Heart left ventricle (tissue), 16 donors: ENCODE data around the gene MRTFA. TPM values are rescaled to one million over a fixed set of nuclear protein-coding genes. Genes with fewer than 3 reads are reported as not detected.

Source experiments
- ATAC-seq, 4 donors: fragments of 200-7000 bp; cut with Tn5 transposase; one replicate each; pipeline ENCODE4 v1.9.1; 2020 to 2022; ENCODE audit warnings: moderate library complexity in 4 of 4, mild to moderate bottlenecking in 3 of 4, moderate number of reproducible peaks in 1 of 4
- DNase-seq, 5 donors: peaks; one replicate each; pipeline ENCODE4 v3.0.0-alpha.2; 2020
- H3K27ac ChIP-seq, 12 donors: fragments of 200-600 bp; sonication (generic) in 4 of 12; one replicate each; pipeline versions ENCODE4 v1.5.0 to v1.8.0; 2016 to 2022; ENCODE audit warnings: mild to moderate bottlenecking in 2 of 12
- H3K27me3 ChIP-seq, 9 donors: fragments of 200-600 bp; sonication (generic) in 2 of 9; one replicate each; pipeline versions ENCODE4 v1.5.1 to v1.8.0; 2016 to 2022; ENCODE audit warnings: mild to moderate bottlenecking in 3 of 9
- H3K36me3 ChIP-seq, 9 donors: fragments of 200-600 bp; sonication (generic) in 2 of 9; one replicate each; pipeline versions ENCODE4 v1.5.0 to v1.8.0; 2018 to 2022; ENCODE audit warnings: mild to moderate bottlenecking in 2 of 9
- H3K4me1 ChIP-seq, 12 donors: fragments of 200-600 bp; sonication (generic) in 4 of 12; one replicate each; pipeline versions ENCODE4 v1.5.0 to v1.8.0; 2016 to 2022; ENCODE audit warnings: mild to moderate bottlenecking in 3 of 12
- H3K4me3 ChIP-seq, 12 donors: fragments of 200-600 bp; sonication (generic) in 4 of 12; one replicate each; pipeline versions ENCODE4 v1.5.0 to v1.8.0; 2017 to 2022; ENCODE audit warnings: mild to moderate bottlenecking in 9 of 12, moderate library complexity in 4 of 12
- H3K9me3 ChIP-seq, 12 donors: fragments of 200-600 bp; sonication (generic) in 4 of 12; one replicate each; pipeline versions ENCODE4 v1.5.0 to v1.8.0; 2016 to 2022; ENCODE audit warnings: mild to moderate bottlenecking in 1 of 12
- POLR2A ChIP-seq, 2 donors: fragments of 450-650 bp; IDR thresholded peaks; one replicate each; pipeline ENCODE4 v1.6.1; 2017; ENCODE audit warnings: antibody characterized with exemption in 2 of 2, mild to moderate bottlenecking in 2 of 2, moderate library complexity in 2 of 2
- WGBS, 4 donors: extraction: QIAGEN DNeasy Blood & Tissue Kit in 2 of 4; methylation state at CpG; one replicate each; pipeline versions ENCODE4 v1.1.5 to v1.1.7; 2013 to 2018; 5-methylcytosine and 5-hydroxymethylcytosine counted together
- intact Hi-C, 10 donors: fragments of 100-400 bp; cut with DNase I; formaldehyde crosslinking; loops; one replicate each; pipeline versions ENCODE4 v1.11.1 to v1.14.2; 2022
- polyA plus RNA-seq, 2 donors: library from polyadenylated mRNA; stranded (reverse); fragments of 200-250 nt; gene quantifications; one replicate each; pipeline ENCODE4 v1.2.3, GENCODE V29; 2013
- total RNA-seq, 9 donors: library from RNA; depleted of rRNA in 2 of 9; stranded (reverse); fragments of >200 nt in 2 of 9; fragmentation: NEBNext Ultra II Directional in 3 of 9; extraction: Animal tissue kit (Norgen Biotek cat#: 25700) in 3 of 9; gene quantifications; one replicate each; pipeline versions ENCODE4 v1.1.0 to v1.2.4, GENCODE V29; 2016 to 2023
- TF ChIP-seq, protein P1 (sequence below), 12 donors: fragments of 200-600 bp; sonication (generic) in 4 of 12; IDR thresholded peaks; one replicate each; pipeline versions ENCODE4 v1.5.0 to v1.8.0; 2018 to 2022; ENCODE audit warnings: antibody characterized with exemption in 12 of 12, mild to moderate bottlenecking in 5 of 12
- donor health status: ischemic (EF 13 %, LVEDD 7.1; RV severe dilation, severe dysfunction).
- donor health status: healthy with polysubstance abuse.
- donor health status: DM: no; HTN: yes; CAD: no.
- donor health status: DM: no; HTN: no; CAD: no.
- donor health status: ischemic (EF 25% LVEDD 6.9; RV normal size, moderate dysfunction).
- donor health status: ischemic (EF 25% LVEDD 5.7; RV mildly dilated, moderate dysfunction).
- donor health status: healthy.
- donor health status: DM: yes; HTN: yes; CAD: no.
- donor health status: ischemic (EF 35%, LVEDD 5.7; RV mildly dilated, moderate dysfunction).
- donor health status: nonischemic (EF 11% LVEDD 7.7; RV severe dilation, severe dysfunction).
- donor health status: DM: yes; HTN: yes; CAD: no.
- donor health status: PGD.
- donor health status: ischemic (EF 29% LVEDD 5.4; RV normal size, mild dysfunction).
- donor health status: nonischemic (EF 23%, LVEDD 6.1; RV moderate dilation, normal function).

MRTFA gene
- total and polyA plus RNA-seq, 11 donors: 14.0 to 52.6 (median 26.9) TPM

DNA sequence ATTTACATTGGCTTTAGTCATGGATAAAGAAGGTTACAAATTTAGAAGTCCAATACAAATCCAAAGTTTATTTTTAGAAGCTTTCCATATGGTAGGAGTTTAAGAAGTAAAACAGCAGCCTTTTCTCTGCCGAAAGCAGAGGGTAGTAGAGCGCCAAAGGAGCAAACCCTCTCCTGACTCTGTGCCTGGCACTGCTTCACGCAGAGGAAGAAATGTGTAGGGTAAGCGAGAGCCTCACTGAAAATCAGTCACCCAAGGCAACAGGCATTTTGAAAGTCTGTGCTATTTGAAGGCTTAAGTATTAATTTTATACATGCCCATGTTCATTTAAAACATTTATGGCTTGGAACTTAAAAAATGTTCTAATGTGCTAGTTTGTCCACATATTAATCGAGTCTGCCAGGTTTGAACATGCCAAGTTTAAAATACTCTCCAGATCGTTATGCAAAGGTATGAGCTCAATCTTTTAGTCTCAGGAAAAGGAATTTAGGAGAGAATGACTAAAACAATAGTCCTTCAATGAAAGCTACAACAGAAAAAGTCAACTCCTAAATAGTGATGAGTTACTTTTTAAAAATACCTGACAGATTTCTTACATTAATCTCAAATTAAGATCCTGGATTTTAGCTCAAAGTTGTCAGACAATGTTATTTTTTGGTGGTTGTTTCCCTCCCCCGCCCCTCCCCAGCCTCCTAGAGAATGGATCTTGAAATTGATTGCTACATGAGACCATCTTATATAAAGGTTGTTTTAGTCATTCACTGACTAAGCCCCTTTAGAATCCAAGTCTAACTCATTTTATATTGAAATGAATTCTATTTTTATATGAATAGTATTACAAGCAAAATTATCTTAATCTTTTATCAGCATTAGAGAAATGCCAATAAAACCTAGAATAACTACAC, 38.7 kb downstream of the MRTFA start:
- no peaks in the 10 kb centered on the region for H3K27me3 ChIP-seq
- H3K4me3 ChIP-seq: no peak overlapping the region
- intact Hi-C loops: loop anchor here in 1 of 10 donors (5.0 kb wide), 2 partner anchors 40 to 90 kb away; partner anchors contain the start of gene MRTFA
- peak in 1 of 4 donors; percentile 36 for ATAC-seq
- WGBS, 4 donors: 51 to 57% (median 55%) methylated on average over 7 of the region's 7 CpGs
- peak overlapping the region in 1 of 12 donors; percentile 5 for H3K27ac ChIP-seq
- no peaks in the 10 kb centered on the region for H3K9me3 ChIP-seq
- no peaks in the 10 kb centered on the region for H3K36me3 ChIP-seq
- DNase-seq: no peak
- TF ChIP-seq, protein P1, sequence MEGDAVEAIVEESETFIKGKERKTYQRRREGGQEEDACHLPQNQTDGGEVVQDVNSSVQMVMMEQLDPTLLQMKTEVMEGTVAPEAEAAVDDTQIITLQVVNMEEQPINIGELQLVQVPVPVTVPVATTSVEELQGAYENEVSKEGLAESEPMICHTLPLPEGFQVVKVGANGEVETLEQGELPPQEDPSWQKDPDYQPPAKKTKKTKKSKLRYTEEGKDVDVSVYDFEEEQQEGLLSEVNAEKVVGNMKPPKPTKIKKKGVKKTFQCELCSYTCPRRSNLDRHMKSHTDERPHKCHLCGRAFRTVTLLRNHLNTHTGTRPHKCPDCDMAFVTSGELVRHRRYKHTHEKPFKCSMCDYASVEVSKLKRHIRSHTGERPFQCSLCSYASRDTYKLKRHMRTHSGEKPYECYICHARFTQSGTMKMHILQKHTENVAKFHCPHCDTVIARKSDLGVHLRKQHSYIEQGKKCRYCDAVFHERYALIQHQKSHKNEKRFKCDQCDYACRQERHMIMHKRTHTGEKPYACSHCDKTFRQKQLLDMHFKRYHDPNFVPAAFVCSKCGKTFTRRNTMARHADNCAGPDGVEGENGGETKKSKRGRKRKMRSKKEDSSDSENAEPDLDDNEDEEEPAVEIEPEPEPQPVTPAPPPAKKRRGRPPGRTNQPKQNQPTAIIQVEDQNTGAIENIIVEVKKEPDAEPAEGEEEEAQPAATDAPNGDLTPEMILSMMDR (IDR thresholded peaks at IDR 0.05): no peak
- no peak for TF ChIP-seq POLR2A (IDR thresholded peaks at IDR 0.05)
- peaks cover 0 to 76% (median 45%) of the 10 kb centered on the region in 12 donors for H3K4me1 ChIP-seq

DNA sequence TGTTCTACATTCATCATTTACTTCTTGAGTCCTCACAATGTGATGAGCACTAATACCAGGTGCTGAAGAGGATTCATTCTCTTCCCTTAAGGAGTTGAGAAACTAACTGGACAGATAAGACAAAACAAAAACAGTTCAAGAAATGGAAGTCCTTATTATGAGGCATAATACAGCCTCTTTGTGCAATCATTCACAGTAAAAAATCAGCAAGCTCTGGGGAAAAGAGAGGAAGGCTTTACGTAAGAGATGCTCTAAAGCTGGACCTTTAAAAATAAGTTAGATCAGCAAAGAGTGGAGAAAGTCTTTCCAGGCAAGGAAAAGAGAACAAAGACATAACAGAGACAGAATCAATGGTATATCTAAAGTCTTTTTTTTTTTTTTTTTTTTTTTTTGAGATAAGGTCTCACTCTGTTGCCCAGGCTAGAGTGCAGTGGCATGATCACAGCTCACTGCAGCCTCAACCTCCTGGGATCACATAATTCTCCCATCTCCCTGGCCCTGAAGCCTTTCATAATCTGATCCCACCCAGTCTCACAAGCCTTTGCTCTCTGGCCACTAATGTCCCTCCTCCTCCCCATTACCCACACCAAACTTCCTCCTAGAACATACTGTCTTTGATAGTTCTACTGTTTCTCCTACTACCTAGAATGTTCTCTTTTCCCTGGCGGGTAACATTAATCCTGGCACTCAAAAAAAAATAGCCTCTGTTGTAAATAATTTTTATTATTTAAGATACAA, 40.9 kb downstream of the MRTFA start:
- no peak for DNase-seq
- ATAC-seq: peak in 2 of 4 donors; percentile 51 to 54
- Histone ChIP-seq H3K4me1 (peaks cover 0 to 60% (median 30%) of the 10 kb centered on the region in 12 donors), H3K27ac (peak overlapping the region in 3 of 12 donors; percentile 7 to 57 (median 23)), H3K27me3 (no peaks in the 10 kb centered on the region), H3K4me3 (no peak overlapping the region), H3K9me3 (no peaks in the 10 kb centered on the region), H3K36me3 (peaks cover 0 to 2% (median 0%) of the 10 kb centered on the region in 9 donors)
- intact Hi-C loops: loop anchor here in 1 of 10 donors (5.0 kb wide), 2 partner anchors 42 to 88 kb away; partner anchors contain the start of gene MRTFA
- TF ChIP-seq POLR2A (IDR thresholded peaks at IDR 0.05): no peak
- TF ChIP-seq, protein P1 (IDR thresholded peaks at IDR 0.05): no peak
- WGBS, 4 donors: 80 to 90% (median 88%) methylated on average over 2 of the region's 2 CpGs

DNA sequence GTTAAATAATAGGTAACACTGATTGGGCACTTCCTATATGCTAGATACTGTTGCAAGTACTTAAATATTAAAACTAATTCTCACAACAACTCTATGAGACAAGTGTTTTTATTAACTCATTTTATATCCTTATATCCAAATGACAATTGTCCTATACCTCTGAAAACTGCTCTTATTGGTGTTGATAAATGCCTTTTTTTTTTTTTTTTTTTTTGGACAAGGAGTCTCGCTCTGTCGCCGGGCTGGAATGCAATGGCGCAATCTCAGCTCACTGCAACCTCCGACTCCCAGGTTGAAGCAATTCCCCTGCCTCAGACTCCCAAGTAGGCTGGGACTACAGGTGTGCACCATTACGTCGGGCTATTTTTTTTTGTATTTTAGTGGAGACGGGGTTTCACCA, 41.6 kb downstream of the MRTFA start:
- WGBS, 4 donors: 94 to 97% (median 96%) methylated on average over 8 of the region's 8 CpGs
- H3K27ac ChIP-seq: no peak overlapping the region
- no peaks in the 10 kb centered on the region for H3K27me3 ChIP-seq
- intact Hi-C loops: loop anchor here in 3 of 10 donors (5.0 kb wide), 3 partner anchors 32 to 88 kb away; partner anchors contain the start of gene MRTFA (in 2 of the 3)
- no peaks in the 10 kb centered on the region for H3K9me3 ChIP-seq
- H3K36me3 ChIP-seq: peaks cover 0 to 4% (median 0%) of the 10 kb centered on the region in 9 donors
- ATAC-seq: no peak
- H3K4me3 ChIP-seq: no peak overlapping the region
- peaks cover 0 to 60% (median 30%) of the 10 kb centered on the region in 12 donors for H3K4me1 ChIP-seq
- DNase-seq: no peak
- TF ChIP-seq, protein P1 (IDR thresholded peaks at IDR 0.05): no peak
- TF ChIP-seq POLR2A (IDR thresholded peaks at IDR 0.05): no peak
